WTC11 (cell line): ENCODE results near the gene PCSK5. TPM values are rescaled to one million over a fixed set of nuclear protein-coding genes. Genes with fewer than 3 reads are reported as not detected.

ENCODE experiments used
- ATAC-seq: fragments of 200-7000 bp; cut with Tn5 transposase; 2 replicates; pipeline ENCODE4 v1.10.0; 2021; ENCODE audit warnings: mild to moderate bottlenecking, moderate library complexity
- CTCF ChIA-PET: fragments of 300-600 bp; sonication (Branson Sonifier 250); formaldehyde crosslinking; loops from one replicate; lab custom pipeline; 2021; ENCODE audit warnings: antibody characterized with exemption; lab: Charles Lee
- POLR2A ChIA-PET: fragments of 350-600 bp; sonication (Branson Sonifier 250); formaldehyde crosslinking; loops from one replicate; lab custom pipeline; 2021; ENCODE audit warnings: antibody characterized with exemption; lab: Charles Lee
- DNase-seq: peaks from one replicate; pipeline ENCODE4 v3.0.0; 2021; ENCODE audit warnings: low spot score
- H3K27ac Mint-ChIP-seq: 2 replicates; pipeline ENCODE4 v1.8.0; 2021; ENCODE audit warnings: mixed read lengths
- H3K27me3 Mint-ChIP-seq: 2 replicates; pipeline ENCODE4 v1.8.0; 2021; ENCODE audit warnings: low read depth, mild to moderate bottlenecking, moderate library complexity, mixed read lengths
- H3K36me3 Mint-ChIP-seq: 2 replicates; pipeline ENCODE4 v1.8.0; 2021; ENCODE audit warnings: mixed read lengths
- H3K4me1 Mint-ChIP-seq: 2 replicates; pipeline ENCODE4 v1.8.0; 2022; ENCODE audit warnings: mixed read lengths
- H3K4me3 Mint-ChIP-seq: 2 replicates; pipeline ENCODE4 v1.8.0; 2021; ENCODE audit warnings: mild to moderate bottlenecking, moderate library complexity, mixed read lengths
- H3K9me3 Mint-ChIP-seq: 2 replicates; pipeline ENCODE4 v1.8.0; 2021; ENCODE audit warnings: mixed read lengths
- CREB1 ChIP-seq: sonication (generic); formaldehyde crosslinking; IDR thresholded peaks from 2 replicates; pipeline ENCODE4 v1.8.0; 2023; ENCODE audit warnings: mild to moderate bottlenecking, missing genetic modification reagents
- CREM ChIP-seq: sonication (generic); formaldehyde crosslinking; IDR thresholded peaks from 2 replicates; pipeline ENCODE4 v1.8.1; 2022; ENCODE audit warnings: mild to moderate bottlenecking, missing genetic modification reagents, moderate library complexity
- ELF4 ChIP-seq: sonication (generic); formaldehyde crosslinking; IDR thresholded peaks from 2 replicates; pipeline ENCODE4 v1.8.1; 2022; ENCODE audit warnings: low read depth, mild to moderate bottlenecking, moderate library complexity, missing genetic modification reagents
- ETV6 ChIP-seq: sonication (generic); formaldehyde crosslinking; IDR thresholded peaks from 2 replicates; pipeline ENCODE4 v1.8.1; 2022; ENCODE audit warnings: mild to moderate bottlenecking, missing genetic modification reagents
- FOXK1 ChIP-seq: sonication (generic); formaldehyde crosslinking; IDR thresholded peaks from 2 replicates; pipeline ENCODE4 v1.8.0; 2022; ENCODE audit warnings: mild to moderate bottlenecking, moderate library complexity, missing genetic modification reagents
- HMGA2 ChIP-seq: fragments of 250-450 bp; sonication (Bioruptor Pico); IDR thresholded peaks from 2 replicates; pipeline ENCODE4 v1.4.0; 2021; ENCODE audit warnings: mild to moderate bottlenecking, moderate library complexity
- JUN ChIP-seq: sonication (generic); formaldehyde crosslinking; IDR thresholded peaks from 2 replicates; pipeline ENCODE4 v1.8.0; 2023; ENCODE audit warnings: mild to moderate bottlenecking, missing genetic modification reagents
- KAT7 ChIP-seq: sonication (generic); formaldehyde crosslinking; IDR thresholded peaks from 2 replicates; pipeline ENCODE4 v1.8.1; 2023; ENCODE audit warnings: missing genetic modification reagents, mild to moderate bottlenecking, borderline replicate concordance
- NFE2L1 ChIP-seq: sonication (generic); formaldehyde crosslinking; IDR thresholded peaks from 2 replicates; pipeline ENCODE4 v1.8.1; 2023; ENCODE audit warnings: missing genetic modification reagents
- NR2C2 ChIP-seq: sonication (generic); formaldehyde crosslinking; IDR thresholded peaks from 2 replicates; pipeline ENCODE4 v1.8.0; 2022; ENCODE audit warnings: mild to moderate bottlenecking, missing genetic modification reagents
- RORB ChIP-seq: fragments of 250-450 bp; sonication (Bioruptor Pico); IDR thresholded peaks from 2 replicates; pipeline ENCODE4 v1.9.0; 2021; ENCODE audit warnings: mild to moderate bottlenecking
- SMAD4 ChIP-seq: sonication (generic); formaldehyde crosslinking; IDR thresholded peaks from 2 replicates; pipeline ENCODE4 v1.8.0; 2022; ENCODE audit warnings: mild to moderate bottlenecking, missing genetic modification reagents
- SOX15 ChIP-seq: fragments of 250-450 bp; sonication (Bioruptor Pico); IDR thresholded peaks from 2 replicates; pipeline ENCODE4 v1.9.0; 2021; ENCODE audit warnings: mild to moderate bottlenecking
- SP1 ChIP-seq: sonication (generic); formaldehyde crosslinking; conservative IDR thresholded peaks from 2 replicates; pipeline ENCODE4 v1.8.1; 2022; ENCODE audit warnings: missing genetic modification reagents
- ZNF121 ChIP-seq: sonication (generic); formaldehyde crosslinking; IDR thresholded peaks from 2 replicates; pipeline ENCODE4 v1.8.0; 2023; ENCODE audit warnings: missing genetic modification reagents
- ZNF232 ChIP-seq: sonication (generic); formaldehyde crosslinking; IDR thresholded peaks from 2 replicates; pipeline ENCODE4 v1.8.0; 2022; ENCODE audit warnings: mild to moderate bottlenecking, missing genetic modification reagents
- total RNA-seq: library from RNA; stranded (reverse); gene quantifications from 3 replicates; pipeline ENCODE4 v1.2.3, GENCODE V29; 2021
- TF ChIP-seq, protein P1 (sequence below): sonication (generic); formaldehyde crosslinking; IDR thresholded peaks from 2 replicates; pipeline ENCODE4 v1.8.1; 2023; ENCODE audit warnings: mild to moderate bottlenecking, moderate library complexity, missing genetic modification reagents
- TF ChIP-seq, protein P2 (sequence below): sonication (generic); formaldehyde crosslinking; IDR thresholded peaks from 2 replicates; pipeline ENCODE4 v1.8.0; 2023; ENCODE audit warnings: missing genetic modification reagents
- TF ChIP-seq, protein P3 (sequence below): fragments of 200-600 bp; IDR thresholded peaks from 2 replicates; pipeline ENCODE4 v1.8.0; 2022; ENCODE audit warnings: antibody characterized with exemption
- TF ChIP-seq, protein P4 (sequence below): sonication (generic); formaldehyde crosslinking; conservative IDR thresholded peaks from 2 replicates; pipeline ENCODE4 v1.8.1; 2022; ENCODE audit warnings: mild to moderate bottlenecking, missing genetic modification reagents
- TF ChIP-seq, protein P5 (sequence below): sonication (generic); formaldehyde crosslinking; IDR thresholded peaks from 2 replicates; pipeline ENCODE4 v1.8.1; 2022; ENCODE audit warnings: low read depth, missing genetic modification reagents, borderline replicate concordance
- TF ChIP-seq, protein P6 (sequence below): sonication (generic); formaldehyde crosslinking; IDR thresholded peaks from 2 replicates; pipeline ENCODE4 v1.8.1; 2022; ENCODE audit warnings: mild to moderate bottlenecking, moderate library complexity, missing genetic modification reagents

PCSK5 gene
- total RNA-seq, 1 experiment from 2014 or later, result 30.6 TPM

DNA sequence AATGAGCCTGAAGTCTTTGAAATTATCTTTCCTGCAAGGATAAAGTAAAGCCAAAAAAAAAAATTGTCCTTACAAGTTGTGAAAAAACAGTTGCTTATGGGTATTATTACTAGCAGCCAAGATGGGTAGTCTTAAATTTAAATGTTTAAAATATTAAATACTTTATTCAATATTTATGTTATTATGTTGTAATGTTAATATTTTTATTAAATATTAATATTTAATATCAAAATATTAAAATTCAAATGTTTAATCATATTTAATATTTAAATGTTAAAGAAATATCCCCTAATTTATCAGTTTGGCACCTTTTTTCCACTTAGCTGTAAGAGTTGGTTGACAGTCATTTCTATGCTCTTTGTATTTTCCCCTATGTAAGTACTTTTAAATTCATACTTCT, 86.1 kb downstream of the PCSK5 start:
- POLR2A ChIA-PET, result no interaction called here
- DNase-seq (no peak), ATAC-seq (no peak)
- no peaks in the 10 kb centered on the region for H3K27me3 Mint-ChIP-seq
- H3K4me1 Mint-ChIP-seq, result peaks cover 43% of the 10 kb centered on the region
- peaks cover 4% of the 10 kb centered on the region; the same call in 1 of the 2 replicates for H3K9me3 Mint-ChIP-seq
- no peak overlapping the region for H3K27ac Mint-ChIP-seq
- peaks cover 2% of the 10 kb centered on the region; the same call in 1 of the 2 replicates for H3K36me3 Mint-ChIP-seq
- H3K4me3 Mint-ChIP-seq, result no peak overlapping the region
- TF ChIP-seq ZNF121 (CRISPR knock-in tag) (no peak), HMGA2 (CRISPR knock-in tag) (peak; percentile 100)
- CTCF ChIA-PET, result no interaction called here

DNA sequence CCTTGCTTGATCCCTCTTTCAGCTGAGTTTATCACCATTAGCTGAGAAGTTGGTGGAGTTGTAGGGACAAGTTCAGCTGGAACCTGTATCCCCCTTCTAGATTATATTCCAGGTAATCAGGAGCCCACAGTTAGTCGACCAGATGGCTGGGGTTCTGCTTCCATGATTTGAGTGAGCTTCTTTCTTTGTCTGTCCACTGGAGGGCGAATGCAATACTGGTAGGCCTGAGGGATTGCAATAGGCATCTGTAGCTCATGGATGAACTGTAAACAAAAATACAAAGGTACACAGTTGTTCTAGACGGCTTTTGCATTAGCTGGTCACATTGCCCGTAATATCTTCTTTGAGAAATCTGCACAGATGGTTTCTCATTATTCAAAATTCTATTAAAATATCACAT, 88.9 kb downstream of the PCSK5 start:
- no peak overlapping the region for H3K27ac Mint-ChIP-seq
- H3K27me3 Mint-ChIP-seq, result no peaks in the 10 kb centered on the region
- no peaks in the 10 kb centered on the region for H3K9me3 Mint-ChIP-seq
- no peak for TF ChIP-seq SMAD4 (CRISPR knock-in tag)
- TF ChIP-seq KAT7 (CRISPR knock-in tag), result no peak
- H3K4me3 Mint-ChIP-seq, result no peak overlapping the region
- ATAC-seq (peak; percentile 89), DNase-seq (peak; percentile 25)
- CTCF ChIA-PET, result interaction anchor here (0.7 to 2.2 kb wide), 15 partner anchors 8 to 328 kb away, joined by 3 to 10 read pairs (median 4); partner anchors contain the start of gene PCSK5
- POLR2A ChIA-PET, result interaction anchor here (1.1 kb wide), 1 partner anchor 89 kb away, joined by 5 read pairs; the partner anchor contains the start of gene PCSK5
- no peaks in the 10 kb centered on the region for H3K36me3 Mint-ChIP-seq
- peaks cover 32% of the 10 kb centered on the region for H3K4me1 Mint-ChIP-seq

DNA sequence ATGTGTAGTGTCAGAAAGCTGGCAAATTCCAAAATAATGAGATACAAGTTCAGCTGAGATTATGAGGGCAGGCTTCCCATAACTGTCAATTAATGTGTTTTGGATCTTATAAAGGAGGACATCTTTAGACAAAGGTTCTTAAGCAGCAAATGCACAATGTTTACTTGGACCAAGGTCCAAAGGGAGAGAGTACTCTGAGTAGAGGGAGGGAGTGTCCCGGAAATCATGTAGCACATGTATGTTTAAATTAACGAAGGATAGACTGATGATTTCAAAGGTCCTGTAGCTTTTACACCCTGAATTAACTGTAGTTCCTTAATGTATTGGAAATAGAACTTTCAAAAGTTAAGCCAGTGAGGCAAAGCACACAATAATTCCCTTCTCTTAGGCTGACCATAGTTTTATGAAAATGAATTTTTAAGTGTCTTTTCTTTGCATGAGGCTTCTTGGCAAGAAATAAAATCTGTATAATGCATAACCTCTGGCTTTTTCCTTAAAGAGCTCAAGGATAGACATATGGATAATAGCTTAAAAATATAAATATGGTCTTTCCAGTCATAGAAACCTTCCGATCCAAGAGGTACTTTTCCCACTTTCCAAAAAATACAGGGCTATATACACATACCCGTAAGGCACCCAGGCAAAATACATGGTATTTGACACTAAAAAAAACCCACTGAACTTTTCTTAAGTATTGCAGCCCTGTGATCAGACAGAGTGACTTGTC, 93.0 kb downstream of the PCSK5 start:
- no peak overlapping the region for H3K27ac Mint-ChIP-seq
- no peaks in the 10 kb centered on the region for H3K27me3 Mint-ChIP-seq
- no peak overlapping the region for H3K4me3 Mint-ChIP-seq
- peaks cover 17% of the 10 kb centered on the region for H3K36me3 Mint-ChIP-seq
- POLR2A ChIA-PET, result no interaction called here
- CTCF ChIA-PET, result no interaction called here
- H3K4me1 Mint-ChIP-seq, result peaks cover 10% of the 10 kb centered on the region
- TF ChIP-seq NFE2L1 (CRISPR knock-in tag) (no peak), ZNF121 (CRISPR knock-in tag) (no peak), ELF4 (CRISPR knock-in tag) (no peak), NR2C2 (CRISPR knock-in tag) (no peak), CREB1 (CRISPR knock-in tag) (no peak), SP1 (CRISPR knock-in tag) (no peak), ETV6 (CRISPR knock-in tag) (no peak), SOX15 (CRISPR knock-in tag) (no peak), FOXK1 (no peak), ZNF232 (CRISPR knock-in tag) (no peak), JUN (no peak), RORB (CRISPR knock-in tag) (no peak), CREM (CRISPR knock-in tag) (no peak)
- TF ChIP-seq, protein P1, sequence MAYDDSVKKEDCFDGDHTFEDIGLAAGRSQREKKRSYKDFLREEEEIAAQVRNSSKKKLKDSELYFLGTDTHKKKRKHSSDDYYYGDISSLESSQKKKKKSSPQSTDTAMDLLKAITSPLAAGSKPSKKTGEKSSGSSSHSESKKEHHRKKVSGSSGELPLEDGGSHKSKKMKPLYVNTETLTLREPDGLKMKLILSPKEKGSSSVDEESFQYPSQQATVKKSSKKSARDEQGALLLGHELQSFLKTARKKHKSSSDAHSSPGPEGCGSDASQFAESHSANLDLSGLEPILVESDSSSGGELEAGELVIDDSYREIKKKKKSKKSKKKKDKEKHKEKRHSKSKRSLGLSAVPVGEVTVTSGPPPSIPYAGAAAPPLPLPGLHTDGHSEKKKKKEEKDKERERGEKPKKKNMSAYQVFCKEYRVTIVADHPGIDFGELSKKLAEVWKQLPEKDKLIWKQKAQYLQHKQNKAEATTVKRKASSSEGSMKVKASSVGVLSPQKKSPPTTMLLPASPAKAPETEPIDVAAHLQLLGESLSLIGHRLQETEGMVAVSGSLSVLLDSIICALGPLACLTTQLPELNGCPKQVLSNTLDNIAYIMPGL (CRISPR knock-in tag), result no peak
- TF ChIP-seq, protein P2, sequence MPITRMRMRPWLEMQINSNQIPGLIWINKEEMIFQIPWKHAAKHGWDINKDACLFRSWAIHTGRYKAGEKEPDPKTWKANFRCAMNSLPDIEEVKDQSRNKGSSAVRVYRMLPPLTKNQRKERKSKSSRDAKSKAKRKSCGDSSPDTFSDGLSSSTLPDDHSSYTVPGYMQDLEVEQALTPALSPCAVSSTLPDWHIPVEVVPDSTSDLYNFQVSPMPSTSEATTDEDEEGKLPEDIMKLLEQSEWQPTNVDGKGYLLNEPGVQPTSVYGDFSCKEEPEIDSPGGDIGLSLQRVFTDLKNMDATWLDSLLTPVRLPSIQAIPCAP (CRISPR knock-in tag), result no peak
- TF ChIP-seq, protein P3, sequence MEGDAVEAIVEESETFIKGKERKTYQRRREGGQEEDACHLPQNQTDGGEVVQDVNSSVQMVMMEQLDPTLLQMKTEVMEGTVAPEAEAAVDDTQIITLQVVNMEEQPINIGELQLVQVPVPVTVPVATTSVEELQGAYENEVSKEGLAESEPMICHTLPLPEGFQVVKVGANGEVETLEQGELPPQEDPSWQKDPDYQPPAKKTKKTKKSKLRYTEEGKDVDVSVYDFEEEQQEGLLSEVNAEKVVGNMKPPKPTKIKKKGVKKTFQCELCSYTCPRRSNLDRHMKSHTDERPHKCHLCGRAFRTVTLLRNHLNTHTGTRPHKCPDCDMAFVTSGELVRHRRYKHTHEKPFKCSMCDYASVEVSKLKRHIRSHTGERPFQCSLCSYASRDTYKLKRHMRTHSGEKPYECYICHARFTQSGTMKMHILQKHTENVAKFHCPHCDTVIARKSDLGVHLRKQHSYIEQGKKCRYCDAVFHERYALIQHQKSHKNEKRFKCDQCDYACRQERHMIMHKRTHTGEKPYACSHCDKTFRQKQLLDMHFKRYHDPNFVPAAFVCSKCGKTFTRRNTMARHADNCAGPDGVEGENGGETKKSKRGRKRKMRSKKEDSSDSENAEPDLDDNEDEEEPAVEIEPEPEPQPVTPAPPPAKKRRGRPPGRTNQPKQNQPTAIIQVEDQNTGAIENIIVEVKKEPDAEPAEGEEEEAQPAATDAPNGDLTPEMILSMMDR, result no peak
- TF ChIP-seq, protein P4, sequence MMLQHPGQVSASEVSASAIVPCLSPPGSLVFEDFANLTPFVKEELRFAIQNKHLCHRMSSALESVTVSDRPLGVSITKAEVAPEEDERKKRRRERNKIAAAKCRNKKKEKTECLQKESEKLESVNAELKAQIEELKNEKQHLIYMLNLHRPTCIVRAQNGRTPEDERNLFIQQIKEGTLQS, result no peak
- TF ChIP-seq, protein P5, sequence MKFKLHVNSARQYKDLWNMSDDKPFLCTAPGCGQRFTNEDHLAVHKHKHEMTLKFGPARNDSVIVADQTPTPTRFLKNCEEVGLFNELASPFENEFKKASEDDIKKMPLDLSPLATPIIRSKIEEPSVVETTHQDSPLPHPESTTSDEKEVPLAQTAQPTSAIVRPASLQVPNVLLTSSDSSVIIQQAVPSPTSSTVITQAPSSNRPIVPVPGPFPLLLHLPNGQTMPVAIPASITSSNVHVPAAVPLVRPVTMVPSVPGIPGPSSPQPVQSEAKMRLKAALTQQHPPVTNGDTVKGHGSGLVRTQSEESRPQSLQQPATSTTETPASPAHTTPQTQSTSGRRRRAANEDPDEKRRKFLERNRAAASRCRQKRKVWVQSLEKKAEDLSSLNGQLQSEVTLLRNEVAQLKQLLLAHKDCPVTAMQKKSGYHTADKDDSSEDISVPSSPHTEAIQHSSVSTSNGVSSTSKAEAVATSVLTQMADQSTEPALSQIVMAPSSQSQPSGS (CRISPR knock-in tag), result no peak
- TF ChIP-seq, protein P6, sequence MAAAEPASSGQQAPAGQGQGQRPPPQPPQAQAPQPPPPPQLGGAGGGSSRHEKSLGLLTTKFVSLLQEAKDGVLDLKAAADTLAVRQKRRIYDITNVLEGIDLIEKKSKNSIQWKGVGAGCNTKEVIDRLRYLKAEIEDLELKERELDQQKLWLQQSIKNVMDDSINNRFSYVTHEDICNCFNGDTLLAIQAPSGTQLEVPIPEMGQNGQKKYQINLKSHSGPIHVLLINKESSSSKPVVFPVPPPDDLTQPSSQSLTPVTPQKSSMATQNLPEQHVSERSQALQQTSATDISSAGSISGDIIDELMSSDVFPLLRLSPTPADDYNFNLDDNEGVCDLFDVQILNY (CRISPR knock-in tag), result no peak
- no peak for DNase-seq
- H3K9me3 Mint-ChIP-seq, result no peaks in the 10 kb centered on the region
- ATAC-seq, result no peak
